ENCODE measurements around the gene SHB.
A peak's percentile ranks its signal among the peaks of the same experiment; 100 is the strongest.

SHB gene

GRCh38 chr9:38067859-38068681 is 957 bp downstream of the SHB start:
- DNase-seq (ENCODE audit: low spot score): no peak
- peak overlapping the region; percentile 83 to 90 for H3K27ac ChIP-seq
- no peak for TF ChIP-seq CTCF (IDR thresholded peaks at IDR 0.05)
- H3K4me3 ChIP-seq: peak overlapping the region; percentile 84

GRCh38 chr9:38066914-38067858 is 1.8 kb downstream of the SHB start:
- no peak for TF ChIP-seq CTCF (IDR thresholded peaks at IDR 0.05)
- Histone ChIP-seq H3K27ac (peak overlapping the region; percentile 83 to 90), H3K4me3 (peak overlapping the region; percentile 84)
- DNase-seq (ENCODE audit: low spot score): peak; percentile 83

- Histone ChIP-seq H3K27ac (peak overlapping the region; percentile 83 to 90), H3K4me3 (peak overlapping the region; percentile 84)
- no peak for TF ChIP-seq CTCF (IDR thresholded peaks at IDR 0.05)
- DNase-seq (ENCODE audit: low spot score): no peak
Observed at GRCh38 chr9:38066197-38066913, 2.7 kb downstream of the SHB start.

GRCh38 chr9:38065369-38066075 is 3.5 kb downstream of the SHB start:
- peak overlapping the region; percentile 83 to 90 for H3K27ac ChIP-seq
- DNase-seq (ENCODE audit: low spot score): no peak
- peak overlapping the region; percentile 84 for H3K4me3 ChIP-seq
- TF ChIP-seq CTCF (IDR thresholded peaks at IDR 0.05): no peak

- DNase-seq (ENCODE audit: low spot score): no peak
- H3K4me3 ChIP-seq: no peak overlapping the region
- H3K27ac ChIP-seq: peak overlapping the region; percentile 1 to 90
- no peak for TF ChIP-seq CTCF (IDR thresholded peaks at IDR 0.05)
Observed at GRCh38 chr9:38064842-38065368, 4.1 kb downstream of the SHB start.

- TF ChIP-seq CTCF (IDR thresholded peaks at IDR 0.05): no peak
- Histone ChIP-seq H3K27ac (peak overlapping the region in 1 of 2 donors; percentile 35), H3K4me3 (no peak overlapping the region)
- no peak for DNase-seq (ENCODE audit: low spot score)
Observed at GRCh38 chr9:38063363-38063707, 5.7 kb downstream of the SHB start.
